ENCODE results near the gene MT1H.

GRCh38 chr16:56709443-56710040, 39.9 kb downstream of the MT1H start:
- TF ChIP-seq POLR2A (IDR thresholded peaks at IDR 0.05) (no peak), CTCF (IDR thresholded peaks at IDR 0.05) (no peak)

Measured in esophagus squamous epithelium (tissue), 4 donors.